GM21381 (cell line): ENCODE measurements around the gene ESR2.
A peak's percentile ranks its signal among the peaks of the same experiment; 100 is the strongest.
"Not testable (repeated sequence)": the region's sequence is repeated elsewhere in the genome, so short reads cannot be mapped to it uniquely, and the experiment has no call there.

Experiments
- ATAC-seq: cut with Tn5 transposase; IDR thresholded peaks from one replicate; pipeline ENCODE4 v1.9.1; 2021; ENCODE audit warnings: mild to moderate bottlenecking, moderate library complexity; ENCODE audit not compliant: unreplicated experiment

Gene ESR2

DNA sequence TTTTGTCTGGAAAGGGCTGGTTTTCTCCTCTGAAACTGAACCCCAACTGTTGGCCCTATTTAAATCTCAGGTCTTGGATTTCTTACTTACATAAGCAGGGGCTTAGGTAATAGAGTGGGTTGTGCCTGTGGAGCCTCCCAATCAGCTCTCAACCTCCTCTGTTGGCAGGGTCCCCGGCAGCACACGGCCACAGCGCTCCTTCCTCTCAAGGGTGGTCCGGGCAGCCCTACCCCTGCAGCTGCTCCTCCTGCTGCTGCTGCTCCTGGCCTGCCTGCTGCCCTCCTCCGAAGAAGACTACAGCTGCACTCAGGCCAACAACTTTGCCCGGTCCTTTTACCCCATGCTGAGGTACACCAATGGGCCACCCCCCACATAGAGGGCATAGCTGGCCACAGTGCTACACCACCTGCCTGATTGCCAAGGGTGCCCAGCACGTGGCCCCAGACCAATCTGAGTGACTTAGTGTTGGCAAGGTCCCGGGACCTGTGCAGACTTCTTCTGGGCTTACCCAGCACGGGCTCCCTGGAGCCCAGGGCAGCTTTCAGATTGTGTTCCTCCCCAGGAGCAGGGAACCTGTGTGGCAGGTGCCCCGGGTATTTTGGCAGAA is 68.9 kb downstream of the ESR2 start:
- ATAC-seq, result no peak

DNA sequence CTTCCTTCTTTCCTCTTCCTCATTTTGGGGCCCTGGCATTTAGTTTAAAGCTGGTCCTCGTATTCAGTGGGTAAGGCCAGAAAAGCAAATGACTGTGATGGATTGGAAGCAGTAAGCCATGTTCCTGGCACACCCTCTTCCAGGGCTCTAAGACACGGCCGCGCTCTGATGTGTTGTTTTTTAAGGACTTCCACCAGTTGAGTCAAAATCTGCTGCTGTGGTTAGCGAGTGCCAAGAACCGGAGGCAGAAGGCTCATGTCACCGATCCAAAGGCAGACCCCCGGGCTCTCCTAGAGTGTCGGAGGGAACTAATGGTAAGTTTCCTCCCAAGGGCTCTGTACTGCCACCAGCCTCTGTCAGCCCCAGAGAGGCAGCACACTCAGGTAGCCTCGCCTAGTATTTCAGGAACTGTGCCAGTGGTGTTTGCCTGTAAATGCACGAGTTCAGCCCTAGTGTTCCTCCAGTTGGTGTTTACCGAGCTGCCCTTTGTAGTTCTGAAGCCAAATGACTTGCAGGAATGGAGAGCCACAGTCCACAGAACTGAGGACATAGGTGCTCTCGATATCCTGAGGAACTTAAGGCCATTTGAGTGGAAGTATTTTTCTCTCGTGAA is 72.7 kb downstream of the ESR2 start:
- no peak for ATAC-seq

DNA sequence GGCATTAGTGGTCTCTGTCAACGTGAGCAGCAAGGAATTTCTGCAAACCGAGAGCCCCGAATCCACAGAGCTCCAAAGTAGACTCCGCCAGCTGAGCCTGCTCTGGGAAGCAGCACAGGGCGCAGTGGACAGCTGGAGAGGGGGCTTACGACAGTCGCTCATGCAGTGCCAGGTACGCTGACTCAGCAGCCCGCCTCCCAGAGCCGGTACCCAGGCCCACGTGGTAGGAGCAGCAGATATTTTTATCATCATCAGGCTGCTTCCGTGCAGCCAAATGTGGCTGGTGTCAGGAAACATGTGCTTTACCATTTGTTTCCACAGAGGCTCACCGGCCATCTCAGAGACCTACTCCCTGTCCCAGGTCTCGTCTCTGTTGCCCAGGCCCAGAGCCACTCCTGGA is 73.7 kb downstream of the ESR2 start:
- ATAC-seq, result no peak

DNA sequence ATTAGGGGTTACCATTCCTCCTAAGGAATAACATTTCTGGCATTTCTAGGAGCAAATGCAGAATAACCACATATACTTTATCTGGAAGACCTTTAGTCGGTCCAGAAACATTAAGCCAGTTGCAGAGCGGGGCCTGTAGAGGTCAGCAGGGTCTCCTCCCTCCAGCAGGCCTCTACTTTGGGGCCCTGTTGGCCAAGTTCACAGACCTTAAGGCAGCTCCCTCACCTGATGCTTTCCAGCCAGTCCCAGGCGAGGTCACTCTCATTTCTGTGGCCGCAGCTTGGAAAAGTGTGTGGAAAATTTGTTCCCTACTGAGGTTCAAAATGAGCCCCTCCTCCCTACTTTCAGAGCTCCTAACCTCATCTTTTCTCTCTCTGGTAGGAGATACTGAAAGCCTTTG is 74.1 kb downstream of the ESR2 start:
- ATAC-seq, result no peak

DNA sequence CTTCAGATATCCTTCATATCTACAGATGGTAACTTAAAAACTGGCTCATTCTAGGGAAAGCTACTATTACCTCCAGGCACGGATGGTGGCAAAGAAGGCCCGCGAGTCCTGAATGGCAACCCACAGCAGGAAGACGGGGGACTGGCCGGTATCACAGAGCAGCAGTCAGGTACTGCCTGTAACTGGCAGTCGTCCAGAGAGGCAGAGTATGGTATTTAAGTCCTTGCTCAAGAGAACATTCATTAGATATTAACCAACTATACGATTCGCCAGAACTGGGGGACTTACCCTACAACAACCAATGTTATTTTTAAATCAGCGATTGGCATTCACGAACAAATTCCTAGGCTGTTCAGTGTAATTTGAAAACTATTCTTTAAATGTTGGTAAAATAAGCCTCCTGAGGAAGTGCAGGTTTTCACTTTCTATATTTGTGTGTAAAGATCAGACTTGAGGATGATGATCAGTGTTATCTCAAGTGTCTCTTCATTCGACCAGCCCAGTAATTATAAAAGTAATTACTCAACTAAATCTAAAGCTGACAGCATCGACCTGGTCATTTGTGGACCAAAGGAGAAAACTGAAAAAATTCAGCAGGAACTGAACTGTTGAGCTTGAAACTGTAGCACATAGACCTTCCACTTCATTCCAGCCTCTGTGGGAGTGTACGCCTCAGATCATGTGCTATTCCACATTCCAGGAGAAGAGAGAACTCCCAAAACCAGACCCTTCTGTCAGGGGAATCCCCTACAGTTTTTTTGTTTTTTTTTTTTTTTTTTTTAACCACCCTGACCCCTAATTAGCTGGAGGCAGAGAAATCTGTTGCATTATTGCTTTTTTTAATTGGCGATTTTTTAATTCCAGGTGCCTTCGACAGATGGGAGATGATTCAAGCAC is 75.6 kb downstream of the ESR2 start:
- peak; percentile 54 for ATAC-seq

DNA sequence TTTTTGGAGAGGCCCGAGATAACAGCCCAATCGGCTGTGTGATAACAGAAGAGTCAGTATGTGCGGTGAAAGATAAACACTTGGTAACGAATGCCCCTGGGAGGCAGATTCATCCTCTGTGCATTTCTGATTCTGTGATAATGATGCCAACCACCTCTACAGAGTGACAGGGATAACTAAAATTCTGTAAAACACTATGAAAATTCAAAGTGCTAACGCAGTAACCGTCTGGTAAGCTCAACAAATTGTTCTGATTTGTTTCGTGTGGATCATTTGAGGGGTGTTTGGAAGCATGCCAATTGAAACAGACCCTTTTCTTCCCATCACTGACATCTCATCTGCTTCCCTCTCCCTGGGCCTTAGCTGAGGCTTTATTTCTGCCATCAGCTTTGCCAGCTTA is 76.3 kb downstream of the ESR2 start:
- ATAC-seq, result no peak

DNA sequence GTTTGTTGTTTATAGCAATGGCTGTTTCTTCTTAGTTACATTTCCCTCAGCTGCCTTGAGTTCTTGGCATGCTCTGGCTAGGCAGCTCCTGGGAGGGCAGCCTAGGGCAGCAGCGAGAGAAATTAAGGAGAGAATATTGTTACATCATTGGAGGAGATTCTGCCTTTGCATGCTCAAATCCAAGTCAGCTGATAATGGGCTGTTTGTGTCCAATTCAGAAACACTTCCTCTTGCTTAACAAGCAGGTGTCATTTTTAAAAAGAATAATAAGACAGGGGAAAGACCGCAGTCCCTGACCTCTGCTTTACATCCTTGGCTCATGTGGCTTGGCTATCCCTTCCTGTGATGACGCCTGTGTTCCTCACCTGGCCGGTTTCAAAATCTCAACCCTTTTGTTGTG is 76.9 kb downstream of the ESR2 start:
- ATAC-seq, result peak; percentile 51

DNA sequence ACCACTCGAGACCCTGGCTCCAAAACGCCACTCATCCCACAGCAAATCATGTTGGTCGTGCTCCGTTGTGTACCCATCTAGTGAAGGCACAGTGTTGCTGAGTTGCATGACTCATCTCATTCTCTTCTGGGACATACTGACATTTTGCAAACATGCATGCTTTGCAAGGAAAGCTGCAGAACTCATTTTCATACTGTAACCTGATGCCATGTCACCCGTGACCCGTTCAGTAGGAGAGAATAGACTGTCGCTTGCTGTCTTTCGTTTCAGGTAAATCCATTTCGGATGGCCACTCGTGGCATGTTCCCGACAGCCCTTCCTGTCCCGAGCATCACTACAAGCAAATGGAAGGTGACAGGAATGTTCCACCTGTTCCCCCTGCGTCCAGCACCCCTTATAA is 78.2 kb downstream of the ESR2 start:
- ATAC-seq, result no peak

DNA sequence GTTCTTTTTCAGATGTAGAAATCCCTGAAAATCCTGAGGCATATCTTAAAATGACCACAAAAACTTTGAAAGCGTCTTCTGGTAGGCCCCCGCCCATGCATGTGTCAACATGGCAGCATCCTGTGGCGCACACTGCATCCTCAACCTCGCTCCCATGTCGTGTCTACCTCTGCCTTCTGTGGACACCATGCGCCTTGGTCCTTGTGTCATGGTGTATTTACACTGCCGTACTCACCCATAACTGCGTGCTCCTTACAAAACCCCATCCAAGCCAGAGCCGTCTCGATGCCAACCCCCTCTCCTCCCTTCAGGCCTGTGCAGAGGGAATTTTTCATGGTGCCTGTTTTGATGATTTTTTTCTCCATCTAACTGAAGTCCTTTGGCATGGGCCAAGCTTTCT is 78.9 kb downstream of the ESR2 start:
- no peak for ATAC-seq

DNA sequence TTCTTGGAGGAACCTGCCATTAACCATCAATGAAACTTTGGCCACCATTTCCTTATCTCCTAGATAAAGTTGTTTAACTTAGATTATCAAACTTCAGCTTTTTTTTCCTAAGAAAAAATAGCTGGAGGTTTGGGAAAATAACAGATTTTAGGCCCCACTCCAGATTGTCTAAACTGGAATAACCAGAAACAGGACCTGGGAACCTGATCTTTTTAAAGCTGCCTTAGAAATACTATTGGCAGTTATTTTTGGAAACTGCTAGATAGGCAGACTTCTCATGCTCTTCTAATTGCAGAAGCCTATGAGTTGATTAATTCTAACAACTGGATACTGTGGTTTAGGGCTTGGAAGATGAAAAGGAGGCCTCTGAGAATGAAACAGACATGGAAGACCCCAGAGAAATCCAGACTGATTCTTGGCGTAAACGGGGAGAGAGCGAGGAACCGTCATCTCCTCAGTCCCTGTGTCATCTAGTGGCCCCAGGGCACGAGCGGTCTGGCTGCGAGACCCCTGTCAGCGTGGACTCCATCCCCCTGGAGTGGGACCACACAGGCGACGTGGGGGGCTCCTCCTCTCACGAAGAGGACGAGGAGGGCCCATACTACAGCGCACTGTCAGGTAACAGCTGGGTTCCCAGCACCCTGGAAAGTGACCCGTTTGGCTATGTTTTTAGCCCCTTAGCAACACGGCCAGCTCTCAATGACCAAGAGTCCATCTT is 80.2 kb downstream of the ESR2 start:
- ATAC-seq, result no peak

DNA sequence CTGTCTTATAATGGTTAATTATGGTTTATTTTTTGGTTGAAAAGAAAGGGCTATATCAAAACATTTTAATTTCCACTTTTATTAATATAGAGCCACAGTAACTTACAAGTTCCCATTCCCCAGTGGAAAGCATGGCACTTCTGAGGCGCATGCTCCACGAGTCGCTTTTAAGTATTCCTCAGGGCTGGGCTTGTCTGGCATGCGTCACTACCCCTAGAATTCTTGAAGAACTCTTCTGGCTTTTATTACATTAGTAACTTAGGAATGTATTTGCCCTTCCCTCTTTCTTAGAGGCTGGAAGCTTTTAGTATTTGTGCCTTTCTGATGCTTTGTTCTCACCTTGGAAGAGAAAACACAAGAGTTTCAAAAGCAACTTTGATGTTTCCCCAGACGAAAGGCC is 81.1 kb downstream of the ESR2 start:
- ATAC-seq, result no peak

DNA sequence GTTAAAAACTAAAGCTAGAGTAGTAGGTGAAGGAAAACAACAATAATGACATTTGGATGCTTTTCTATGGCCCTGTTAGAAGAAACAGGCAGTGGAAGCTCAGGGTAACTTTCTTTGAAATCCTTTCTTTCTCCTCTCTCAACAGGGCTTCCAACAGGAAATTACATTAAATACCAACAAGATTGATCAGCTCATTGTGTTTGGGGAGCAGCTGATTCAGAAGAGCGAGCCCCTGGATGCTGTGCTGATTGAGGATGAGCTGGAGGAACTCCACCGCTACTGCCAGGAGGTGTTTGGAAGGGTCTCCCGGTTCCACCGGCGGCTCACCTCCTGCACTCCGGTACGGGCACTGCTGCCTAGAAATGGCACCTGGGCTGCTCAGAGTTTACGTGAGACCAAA is 81.5 kb downstream of the ESR2 start:
- ATAC-seq, result no peak

DNA sequence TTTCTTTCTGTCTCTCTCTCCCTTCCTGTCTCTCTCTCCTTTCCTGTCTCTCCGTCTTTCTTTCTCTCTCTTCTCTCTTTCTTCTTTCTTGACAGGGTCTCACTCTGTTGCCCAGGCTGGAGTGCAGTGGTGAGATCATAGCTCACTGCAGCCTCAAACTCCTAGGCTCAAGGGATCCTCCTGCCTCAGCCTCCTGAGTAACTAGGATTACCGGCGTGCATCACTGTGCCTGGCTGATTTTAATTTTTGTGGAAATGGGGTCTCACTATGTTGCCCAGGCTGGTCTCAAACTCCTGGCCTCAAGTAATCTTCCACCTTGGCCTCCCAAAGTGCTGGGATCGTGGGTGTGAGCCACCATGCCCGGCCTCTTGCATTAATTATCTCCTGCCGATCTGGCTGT is 83.3 kb downstream of the ESR2 start:
- not testable (repeated sequence) for ATAC-seq

DNA sequence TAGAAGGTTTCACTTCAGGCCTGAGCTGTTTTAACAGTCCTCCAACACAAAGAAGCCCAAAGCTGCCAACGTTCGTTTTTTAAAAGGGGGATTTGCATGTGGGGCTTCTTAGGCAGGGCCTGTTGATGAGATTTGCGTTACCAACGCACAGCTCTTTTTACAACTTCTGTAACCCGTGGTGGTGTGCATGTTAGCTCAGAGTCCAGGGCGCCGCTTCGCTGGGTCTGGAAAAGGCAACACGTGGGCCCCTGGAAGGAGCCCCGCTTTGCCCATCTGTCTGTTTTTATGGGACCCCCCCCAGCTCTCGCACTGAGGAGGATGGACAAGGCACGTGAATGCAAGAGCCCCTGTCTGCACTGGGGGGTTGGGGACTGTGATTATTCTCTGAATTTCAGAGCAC is 84.0 kb downstream of the ESR2 start:
- no peak for ATAC-seq

DNA sequence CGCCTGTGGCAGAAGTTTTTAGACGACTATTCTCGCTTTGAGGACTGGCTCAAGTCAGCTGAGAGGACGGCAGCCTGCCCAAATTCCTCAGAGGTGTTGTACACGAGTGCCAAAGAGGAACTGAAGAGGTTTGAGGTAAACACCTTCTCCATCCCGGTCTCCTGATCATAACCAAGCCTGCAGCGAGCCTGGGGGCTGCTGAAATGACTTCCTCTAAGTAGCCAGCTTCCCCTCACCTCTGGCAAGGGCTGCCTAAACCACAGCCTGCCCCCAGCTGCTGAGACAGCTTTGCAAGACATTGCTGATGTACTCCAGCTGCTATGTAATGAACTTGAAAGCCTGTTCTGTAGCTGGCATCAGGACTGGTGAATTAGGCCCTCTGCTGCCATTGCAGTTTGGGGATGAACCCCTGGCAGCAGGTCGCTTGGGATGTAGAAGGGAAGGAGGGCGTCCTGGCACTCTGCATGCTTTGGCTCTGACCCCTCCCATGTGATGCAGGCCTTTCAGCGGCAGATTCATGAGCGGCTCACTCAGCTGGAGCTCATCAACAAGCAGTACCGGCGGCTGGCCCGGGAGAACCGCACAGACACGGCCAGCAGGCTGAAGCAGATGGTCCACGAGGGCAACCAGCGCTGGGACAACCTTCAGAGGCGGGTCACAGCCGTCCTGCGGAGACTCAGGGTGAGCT is 84.6 kb downstream of the ESR2 start:
- ATAC-seq, result peak; percentile 69

DNA sequence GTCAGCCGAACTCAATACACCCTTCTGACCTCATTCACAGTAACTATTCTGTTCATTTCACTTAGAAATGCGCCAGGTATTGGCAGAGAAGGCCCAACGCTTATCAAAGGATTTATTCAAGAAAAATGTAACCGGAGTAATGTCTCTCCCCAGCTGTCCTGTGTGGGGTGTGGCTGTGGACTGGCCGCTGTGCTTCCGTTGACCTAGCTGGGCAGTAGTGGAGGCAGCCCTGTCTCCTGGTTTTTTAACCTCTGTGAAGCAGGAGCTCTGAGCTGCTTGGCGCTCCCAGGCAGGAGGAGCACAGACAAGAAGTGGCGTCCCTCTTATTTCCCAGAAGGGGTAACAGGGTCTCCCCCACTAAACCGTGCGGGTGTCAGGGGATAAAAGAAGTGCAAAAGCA is 85.2 kb downstream of the ESR2 start:
- no peak for ATAC-seq

DNA sequence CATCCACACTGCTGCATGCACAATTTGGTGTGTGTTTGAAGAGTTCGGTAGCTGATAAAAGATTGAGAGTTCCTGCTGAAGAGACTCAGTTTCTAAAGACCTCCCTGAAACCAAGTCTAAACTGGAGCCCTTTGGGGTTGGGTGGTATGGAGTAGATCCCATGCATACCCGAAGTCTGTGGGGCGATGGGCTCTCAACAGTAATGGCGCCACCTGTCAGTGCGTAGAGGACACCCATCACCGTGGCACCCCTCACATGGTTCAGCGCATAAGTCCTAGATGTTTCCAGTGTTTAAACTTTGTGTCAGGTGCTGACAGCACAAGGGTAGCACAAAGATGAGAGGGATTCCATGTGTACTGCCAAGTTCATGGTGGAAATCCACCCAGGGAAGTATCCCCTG is 85.9 kb downstream of the ESR2 start:
- no peak for ATAC-seq

DNA sequence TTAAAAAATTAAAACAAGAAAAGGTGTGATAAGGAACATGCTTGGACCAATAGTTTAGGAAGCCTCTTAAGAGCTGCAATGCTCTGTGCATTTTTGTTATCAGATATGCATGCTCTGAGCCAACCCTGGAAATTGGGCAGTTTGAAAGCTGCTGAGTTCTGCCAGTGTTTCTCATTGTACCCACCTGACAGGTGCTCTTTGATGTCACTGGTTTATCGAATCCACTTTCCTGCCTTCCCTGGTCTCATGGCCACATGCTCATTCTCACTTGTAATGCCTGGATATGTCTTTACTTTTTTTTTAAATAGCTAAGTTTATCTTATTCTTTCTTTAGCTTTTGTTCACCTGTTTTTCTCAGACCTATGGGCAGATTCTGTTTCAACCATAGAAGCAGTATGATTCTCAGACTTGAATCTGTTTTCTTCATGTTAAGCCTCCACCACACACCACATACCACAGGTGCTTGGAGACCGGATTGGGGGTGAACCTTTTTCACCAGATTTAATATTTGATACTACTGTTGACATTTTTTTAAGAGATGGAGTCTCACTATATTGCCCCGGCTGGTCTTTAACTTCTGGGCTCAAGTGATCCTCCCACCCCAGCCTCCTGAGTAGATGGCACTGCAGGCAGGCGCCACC is 90.7 kb downstream of the ESR2 start:
- no peak for ATAC-seq

DNA sequence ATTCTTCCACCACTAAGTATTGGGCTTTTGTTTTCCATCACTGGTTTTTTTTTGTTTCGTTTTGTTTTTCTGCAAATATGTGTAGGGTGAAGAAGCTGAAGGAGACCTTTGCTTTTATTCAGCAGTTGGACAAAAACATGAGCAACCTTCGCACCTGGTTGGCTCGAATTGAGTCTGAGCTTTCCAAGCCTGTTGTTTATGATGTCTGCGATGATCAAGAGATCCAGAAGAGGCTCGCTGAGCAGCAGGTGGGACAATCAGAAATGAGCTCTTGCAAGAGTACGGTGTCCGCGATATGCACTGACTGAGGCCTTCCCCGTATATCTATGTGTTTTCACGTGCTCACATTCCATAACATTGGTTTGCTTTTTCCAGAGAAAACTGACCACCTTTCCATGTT is 91.5 kb downstream of the ESR2 start:
- no peak for ATAC-seq

DNA sequence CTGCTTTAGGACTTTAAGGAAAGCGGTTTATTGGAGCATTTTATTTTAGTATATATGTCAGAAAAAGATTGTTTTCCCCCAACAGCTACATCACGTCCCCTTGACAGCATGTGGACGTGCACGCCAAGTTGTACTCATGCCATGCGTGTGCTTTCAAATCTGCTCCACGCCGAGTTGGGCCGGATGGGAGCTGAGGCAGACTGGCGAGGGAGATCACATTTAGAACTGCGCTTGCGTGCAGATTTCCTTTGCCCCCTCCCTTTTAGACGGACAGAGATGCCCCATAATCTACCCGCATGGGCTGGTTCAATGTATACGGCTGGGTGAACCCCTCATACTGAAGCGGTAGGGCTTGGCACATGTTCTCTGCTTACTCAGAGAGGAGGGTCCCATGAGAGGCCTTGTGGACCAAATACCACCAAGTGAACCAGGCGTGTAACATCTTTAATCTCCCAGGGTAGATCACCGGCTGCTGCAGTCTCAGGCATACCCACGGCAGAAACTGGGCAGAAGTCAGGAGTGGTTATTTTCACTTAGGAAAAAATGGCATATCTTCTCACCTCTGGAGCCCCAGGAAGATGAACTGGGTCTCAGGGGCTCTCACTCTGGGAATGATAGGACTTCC is 92.1 kb downstream of the ESR2 start:
- ATAC-seq, result no peak
